ENCODE measurements around the gene GINS1. TPM values are rescaled to one million over a fixed set of nuclear protein-coding genes. Genes with fewer than 3 reads are reported as not detected.

GINS1 gene
- total and polyA plus RNA-seq, 2 experiments from 2014 or later: 32.0 to 65.4 TPM

DNA sequence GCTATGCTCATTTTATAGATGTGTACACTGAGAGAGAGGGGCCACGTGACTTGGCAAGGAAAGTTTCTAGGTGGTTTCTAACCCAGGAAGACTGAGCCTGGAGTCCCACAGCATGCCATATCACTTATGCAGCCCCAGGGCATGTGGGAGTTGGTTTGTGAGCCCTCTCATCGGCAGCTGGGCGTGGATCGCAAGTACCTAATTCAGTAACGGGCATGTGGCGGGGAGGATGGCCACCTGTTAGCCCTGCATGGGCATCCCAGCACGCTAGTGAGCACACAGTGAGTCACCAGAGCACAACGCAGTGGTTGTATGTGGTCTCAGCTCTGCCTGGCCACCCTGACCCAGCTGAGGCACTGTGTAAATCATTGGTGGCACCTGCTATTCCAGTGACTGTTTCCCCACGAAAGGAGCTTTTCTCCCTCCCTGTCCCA, 89.5 kb downstream of the GINS1 start:
- Histone ChIP-seq H4K20me1 (replicated peaks; ENCODE audit: insufficient read depth) (no peaks in the 10 kb centered on the region; the same call in 1 of the 2 replicates), H3K27me3 (ENCODE audit: insufficient read depth) (no peaks in the 10 kb centered on the region), H3K9me2 (ENCODE audit: insufficient read depth) (no peaks in the 10 kb centered on the region), H3K4me1 (ENCODE audit: insufficient read depth) (no peaks in the 10 kb centered on the region), H3K79me2 (replicated peaks; ENCODE audit: insufficient read depth) (no peaks in the 10 kb centered on the region), H2AFZ (no peak overlapping the region), H3K4me3 (no peak overlapping the region), H3K27ac (ENCODE audit: low read depth) (no peak overlapping the region), H3F3A (replicated peaks; ENCODE audit: low read depth) (no peaks in the 10 kb centered on the region), H3K4me2 (no peak overlapping the region), H3K36me3 (ENCODE audit: insufficient read depth) (no peaks in the 10 kb centered on the region)
- H3K4me1 Mint-ChIP-seq: peaks cover under 1% of the 10 kb centered on the region
- H3K36me3 Mint-ChIP-seq (ENCODE audit: low read depth): peaks cover 23% of the 10 kb centered on the region
- no peak for TF ChIP-seq JUNB (IDR thresholded peaks at IDR 0.05; ENCODE audit: unreplicated experiment)
- TF ChIP-seq POLR2AphosphoS5 (IDR thresholded peaks at IDR 0.05; ENCODE audit: low read depth): no peak
- TF ChIP-seq ZNF331 (CRISPR knock-in tag; IDR thresholded peaks at IDR 0.05; ENCODE audit: low read depth): no peak
- TF ChIP-seq, protein P1, sequence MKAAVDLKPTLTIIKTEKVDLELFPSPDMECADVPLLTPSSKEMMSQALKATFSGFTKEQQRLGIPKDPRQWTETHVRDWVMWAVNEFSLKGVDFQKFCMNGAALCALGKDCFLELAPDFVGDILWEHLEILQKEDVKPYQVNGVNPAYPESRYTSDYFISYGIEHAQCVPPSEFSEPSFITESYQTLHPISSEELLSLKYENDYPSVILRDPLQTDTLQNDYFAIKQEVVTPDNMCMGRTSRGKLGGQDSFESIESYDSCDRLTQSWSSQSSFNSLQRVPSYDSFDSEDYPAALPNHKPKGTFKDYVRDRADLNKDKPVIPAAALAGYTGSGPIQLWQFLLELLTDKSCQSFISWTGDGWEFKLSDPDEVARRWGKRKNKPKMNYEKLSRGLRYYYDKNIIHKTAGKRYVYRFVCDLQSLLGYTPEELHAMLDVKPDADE (IDR thresholded peaks at IDR 0.05): no peak
- no peak for TF ChIP-seq NANOG (IDR thresholded peaks at IDR 0.05; ENCODE audit: borderline replicate concordance)
- TF ChIP-seq EZH2phosphoT487 (IDR thresholded peaks at IDR 0.05; ENCODE audit: unreplicated experiment): no peak
- TF ChIP-seq, protein P2, sequence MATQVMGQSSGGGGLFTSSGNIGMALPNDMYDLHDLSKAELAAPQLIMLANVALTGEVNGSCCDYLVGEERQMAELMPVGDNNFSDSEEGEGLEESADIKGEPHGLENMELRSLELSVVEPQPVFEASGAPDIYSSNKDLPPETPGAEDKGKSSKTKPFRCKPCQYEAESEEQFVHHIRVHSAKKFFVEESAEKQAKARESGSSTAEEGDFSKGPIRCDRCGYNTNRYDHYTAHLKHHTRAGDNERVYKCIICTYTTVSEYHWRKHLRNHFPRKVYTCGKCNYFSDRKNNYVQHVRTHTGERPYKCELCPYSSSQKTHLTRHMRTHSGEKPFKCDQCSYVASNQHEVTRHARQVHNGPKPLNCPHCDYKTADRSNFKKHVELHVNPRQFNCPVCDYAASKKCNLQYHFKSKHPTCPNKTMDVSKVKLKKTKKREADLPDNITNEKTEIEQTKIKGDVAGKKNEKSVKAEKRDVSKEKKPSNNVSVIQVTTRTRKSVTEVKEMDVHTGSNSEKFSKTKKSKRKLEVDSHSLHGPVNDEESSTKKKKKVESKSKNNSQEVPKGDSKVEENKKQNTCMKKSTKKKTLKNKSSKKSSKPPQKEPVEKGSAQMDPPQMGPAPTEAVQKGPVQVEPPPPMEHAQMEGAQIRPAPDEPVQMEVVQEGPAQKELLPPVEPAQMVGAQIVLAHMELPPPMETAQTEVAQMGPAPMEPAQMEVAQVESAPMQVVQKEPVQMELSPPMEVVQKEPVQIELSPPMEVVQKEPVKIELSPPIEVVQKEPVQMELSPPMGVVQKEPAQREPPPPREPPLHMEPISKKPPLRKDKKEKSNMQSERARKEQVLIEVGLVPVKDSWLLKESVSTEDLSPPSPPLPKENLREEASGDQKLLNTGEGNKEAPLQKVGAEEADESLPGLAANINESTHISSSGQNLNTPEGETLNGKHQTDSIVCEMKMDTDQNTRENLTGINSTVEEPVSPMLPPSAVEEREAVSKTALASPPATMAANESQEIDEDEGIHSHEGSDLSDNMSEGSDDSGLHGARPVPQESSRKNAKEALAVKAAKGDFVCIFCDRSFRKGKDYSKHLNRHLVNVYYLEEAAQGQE (IDR thresholded peaks at IDR 0.05; ENCODE audit: unreplicated experiment): no peak
- TF ChIP-seq, protein P3, sequence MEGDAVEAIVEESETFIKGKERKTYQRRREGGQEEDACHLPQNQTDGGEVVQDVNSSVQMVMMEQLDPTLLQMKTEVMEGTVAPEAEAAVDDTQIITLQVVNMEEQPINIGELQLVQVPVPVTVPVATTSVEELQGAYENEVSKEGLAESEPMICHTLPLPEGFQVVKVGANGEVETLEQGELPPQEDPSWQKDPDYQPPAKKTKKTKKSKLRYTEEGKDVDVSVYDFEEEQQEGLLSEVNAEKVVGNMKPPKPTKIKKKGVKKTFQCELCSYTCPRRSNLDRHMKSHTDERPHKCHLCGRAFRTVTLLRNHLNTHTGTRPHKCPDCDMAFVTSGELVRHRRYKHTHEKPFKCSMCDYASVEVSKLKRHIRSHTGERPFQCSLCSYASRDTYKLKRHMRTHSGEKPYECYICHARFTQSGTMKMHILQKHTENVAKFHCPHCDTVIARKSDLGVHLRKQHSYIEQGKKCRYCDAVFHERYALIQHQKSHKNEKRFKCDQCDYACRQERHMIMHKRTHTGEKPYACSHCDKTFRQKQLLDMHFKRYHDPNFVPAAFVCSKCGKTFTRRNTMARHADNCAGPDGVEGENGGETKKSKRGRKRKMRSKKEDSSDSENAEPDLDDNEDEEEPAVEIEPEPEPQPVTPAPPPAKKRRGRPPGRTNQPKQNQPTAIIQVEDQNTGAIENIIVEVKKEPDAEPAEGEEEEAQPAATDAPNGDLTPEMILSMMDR (conservative IDR thresholded peaks at IDR 0.05; ENCODE audit: low read depth in 2 of 2): no peak
- no peak for TF ChIP-seq EZH2 (IDR thresholded peaks at IDR 0.05; ENCODE audit: low read depth, unreplicated experiment)
- no peak for TF ChIP-seq STAT1 (IDR thresholded peaks at IDR 0.05; ENCODE audit: unreplicated experiment)
- TF ChIP-seq, protein P4, sequence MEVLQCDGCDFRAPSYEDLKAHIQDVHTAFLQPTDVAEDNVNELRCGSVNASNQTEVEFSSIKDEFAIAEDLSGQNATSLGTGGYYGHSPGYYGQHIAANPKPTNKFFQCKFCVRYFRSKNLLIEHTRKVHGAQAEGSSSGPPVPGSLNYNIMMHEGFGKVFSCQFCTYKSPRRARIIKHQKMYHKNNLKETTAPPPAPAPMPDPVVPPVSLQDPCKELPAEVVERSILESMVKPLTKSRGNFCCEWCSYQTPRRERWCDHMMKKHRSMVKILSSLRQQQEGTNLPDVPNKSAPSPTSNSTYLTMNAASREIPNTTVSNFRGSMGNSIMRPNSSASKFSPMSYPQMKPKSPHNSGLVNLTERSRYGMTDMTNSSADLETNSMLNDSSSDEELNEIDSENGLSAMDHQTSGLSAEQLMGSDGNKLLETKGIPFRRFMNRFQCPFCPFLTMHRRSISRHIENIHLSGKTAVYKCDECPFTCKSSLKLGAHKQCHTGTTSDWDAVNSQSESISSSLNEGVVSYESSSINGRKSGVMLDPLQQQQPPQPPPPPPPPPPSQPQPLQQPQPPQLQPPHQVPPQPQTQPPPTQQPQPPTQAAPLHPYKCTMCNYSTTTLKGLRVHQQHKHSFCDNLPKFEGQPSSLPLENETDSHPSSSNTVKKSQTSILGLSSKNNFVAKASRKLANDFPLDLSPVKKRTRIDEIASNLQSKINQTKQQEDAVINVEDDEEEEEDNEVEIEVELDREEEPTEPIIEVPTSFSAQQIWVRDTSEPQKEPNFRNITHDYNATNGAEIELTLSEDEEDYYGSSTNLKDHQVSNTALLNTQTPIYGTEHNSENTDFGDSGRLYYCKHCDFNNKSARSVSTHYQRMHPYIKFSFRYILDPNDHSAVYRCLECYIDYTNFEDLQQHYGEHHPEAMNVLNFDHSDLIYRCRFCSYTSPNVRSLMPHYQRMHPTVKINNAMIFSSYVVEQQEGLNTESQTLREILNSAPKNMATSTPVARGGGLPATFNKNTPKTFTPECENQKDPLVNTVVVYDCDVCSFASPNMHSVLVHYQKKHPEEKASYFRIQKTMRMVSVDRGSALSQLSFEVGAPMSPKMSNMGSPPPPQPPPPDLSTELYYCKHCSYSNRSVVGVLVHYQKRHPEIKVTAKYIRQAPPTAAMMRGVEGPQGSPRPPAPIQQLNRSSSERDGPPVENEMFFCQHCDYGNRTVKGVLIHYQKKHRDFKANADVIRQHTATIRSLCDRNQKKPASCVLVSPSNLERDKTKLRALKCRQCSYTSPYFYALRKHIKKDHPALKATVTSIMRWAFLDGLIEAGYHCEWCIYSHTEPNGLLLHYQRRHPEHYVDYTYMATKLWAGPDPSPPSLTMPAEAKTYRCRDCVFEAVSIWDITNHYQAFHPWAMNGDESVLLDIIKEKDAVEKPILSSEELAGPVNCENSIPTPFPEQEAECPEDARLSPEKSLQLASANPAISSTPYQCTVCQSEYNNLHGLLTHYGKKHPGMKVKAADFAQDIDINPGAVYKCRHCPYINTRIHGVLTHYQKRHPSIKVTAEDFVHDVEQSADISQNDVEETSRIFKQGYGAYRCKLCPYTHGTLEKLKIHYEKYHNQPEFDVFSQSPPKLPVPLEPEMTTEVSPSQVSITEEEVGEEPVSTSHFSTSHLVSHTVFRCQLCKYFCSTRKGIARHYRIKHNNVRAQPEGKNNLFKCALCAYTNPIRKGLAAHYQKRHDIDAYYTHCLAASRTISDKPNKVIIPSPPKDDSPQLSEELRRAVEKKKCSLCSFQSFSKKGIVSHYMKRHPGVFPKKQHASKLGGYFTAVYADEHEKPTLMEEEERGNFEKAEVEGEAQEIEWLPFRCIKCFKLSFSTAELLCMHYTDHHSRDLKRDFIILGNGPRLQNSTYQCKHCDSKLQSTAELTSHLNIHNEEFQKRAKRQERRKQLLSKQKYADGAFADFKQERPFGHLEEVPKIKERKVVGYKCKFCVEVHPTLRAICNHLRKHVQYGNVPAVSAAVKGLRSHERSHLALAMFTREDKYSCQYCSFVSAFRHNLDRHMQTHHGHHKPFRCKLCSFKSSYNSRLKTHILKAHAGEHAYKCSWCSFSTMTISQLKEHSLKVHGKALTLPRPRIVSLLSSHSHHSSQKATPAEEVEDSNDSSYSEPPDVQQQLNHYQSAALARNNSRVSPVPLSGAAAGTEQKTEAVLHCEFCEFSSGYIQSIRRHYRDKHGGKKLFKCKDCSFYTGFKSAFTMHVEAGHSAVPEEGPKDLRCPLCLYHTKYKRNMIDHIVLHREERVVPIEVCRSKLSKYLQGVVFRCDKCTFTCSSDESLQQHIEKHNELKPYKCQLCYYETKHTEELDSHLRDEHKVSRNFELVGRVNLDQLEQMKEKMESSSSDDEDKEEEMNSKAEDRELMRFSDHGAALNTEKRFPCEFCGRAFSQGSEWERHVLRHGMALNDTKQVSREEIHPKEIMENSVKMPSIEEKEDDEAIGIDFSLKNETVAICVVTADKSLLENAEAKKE (CRISPR knock-in tag; IDR thresholded peaks at IDR 0.05): no peak
- no peak for TF ChIP-seq ZNF114 (CRISPR knock-in tag; IDR thresholded peaks at IDR 0.05)
- TF ChIP-seq CREB1 (CRISPR knock-in tag; IDR thresholded peaks at IDR 0.05; ENCODE audit: low read depth): no peak
- DNase-seq (ENCODE audit: low spot score) (no peak), ATAC-seq (no peak)
- no peak overlapping the region for H3K27ac Mint-ChIP-seq
- H3K4me3 Mint-ChIP-seq: no peak overlapping the region
- H3K9me3 Mint-ChIP-seq: no peaks in the 10 kb centered on the region
- peaks cover 6% of the 10 kb centered on the region for H3K27me3 Mint-ChIP-seq (ENCODE audit: insufficient read depth, low read depth, poor library complexity)
